DOHH2 (cell line): Measurements from ENCODE around the gene HMGB1.

Source experiments
- H3F3A ChIP-seq: fragments of 200-600 bp; sonication (generic), shearing (Covaris generic); 2 replicates; pipeline ENCODE4 v1.6.0; 2016; ENCODE audit warnings: antibody characterized with exemption, mild to moderate bottlenecking; ENCODE audit not compliant: control insufficient read depth, insufficient read depth
- H3K27ac ChIP-seq: fragments of 200-600 bp; sonication (generic); 2 replicates; pipeline ENCODE4 v1.5.1; 2014; ENCODE audit warnings: low read depth, mild to moderate bottlenecking, low read length, moderate library complexity
- H3K27me3 ChIP-seq: fragments of 200-600 bp; sonication (generic); 2 replicates; pipeline ENCODE4 v1.6.1; 2014; ENCODE audit warnings: mild to moderate bottlenecking, low read length, mixed read lengths; ENCODE audit not compliant: control insufficient read depth
- H3K36me3 ChIP-seq: fragments of 200-600 bp; sonication (generic); 2 replicates; pipeline ENCODE4 v1.6.1; 2014; ENCODE audit warnings: mild to moderate bottlenecking, low read length, moderate library complexity, mixed read lengths; ENCODE audit not compliant: control insufficient read depth
- H3K4me1 ChIP-seq: fragments of 200-600 bp; sonication (generic); 2 replicates; pipeline ENCODE4 v1.6.1; 2014; ENCODE audit warnings: mild to moderate bottlenecking, low read length, mixed read lengths; ENCODE audit not compliant: control insufficient read depth
- H3K4me2 ChIP-seq: fragments of 200-600 bp; sonication (generic); 2 replicates; pipeline ENCODE4 v1.6.0; 2014; ENCODE audit warnings: mild to moderate bottlenecking, low read length, moderate library complexity
- H3K4me3 ChIP-seq: fragments of 200-600 bp; sonication (generic); 2 replicates; pipeline ENCODE4 v1.5.1; 2014; ENCODE audit warnings: mild to moderate bottlenecking, low read length, mixed read lengths
- H3K79me2 ChIP-seq: fragments of 200-600 bp; sonication (generic); 2 replicates; pipeline ENCODE4 v1.6.1; 2014; ENCODE audit warnings: mild to moderate bottlenecking, low read length, mixed read lengths; ENCODE audit not compliant: control insufficient read depth
- H3K9me2 ChIP-seq: fragments of 200-600 bp; sonication (generic); replicated peaks from 2 replicates; pipeline ENCODE4 v1.6.1; 2014; ENCODE audit warnings: mild to moderate bottlenecking, low read length, mixed read lengths; ENCODE audit not compliant: control insufficient read depth
- H3K9me3 ChIP-seq: fragments of 200-600 bp; sonication (generic); 2 replicates; pipeline ENCODE4 v1.6.1; 2014; ENCODE audit warnings: antibody characterized with exemption, low read length, mixed read lengths; ENCODE audit not compliant: control insufficient read depth, insufficient read depth
- H4K20me1 ChIP-seq: fragments of 200-600 bp; sonication (generic); 2 replicates; pipeline ENCODE4 v1.6.0; 2014; ENCODE audit warnings: low read depth, mild to moderate bottlenecking, antibody characterized with exemption, low read length, moderate library complexity; ENCODE audit not compliant: control insufficient read depth, insufficient read depth
- EZH2phosphoT487 ChIP-seq: fragments of 200-600 bp; sonication (generic); IDR thresholded peaks from 2 replicates; pipeline ENCODE4 v1.6.1; 2017; ENCODE audit warnings: borderline replicate concordance, mild to moderate bottlenecking, antibody characterized with exemption, low read length, moderate library complexity, mixed read lengths
- TF ChIP-seq, protein P1 (sequence below): fragments of 200-600 bp; sonication (generic); IDR thresholded peaks from one replicate; pipeline ENCODE4 v1.5.1; 2014; ENCODE audit warnings: antibody characterized with exemption, mild to moderate bottlenecking, low read depth, low read length; ENCODE audit not compliant: poor library complexity, severe bottlenecking

HMGB1 gene

DNA sequence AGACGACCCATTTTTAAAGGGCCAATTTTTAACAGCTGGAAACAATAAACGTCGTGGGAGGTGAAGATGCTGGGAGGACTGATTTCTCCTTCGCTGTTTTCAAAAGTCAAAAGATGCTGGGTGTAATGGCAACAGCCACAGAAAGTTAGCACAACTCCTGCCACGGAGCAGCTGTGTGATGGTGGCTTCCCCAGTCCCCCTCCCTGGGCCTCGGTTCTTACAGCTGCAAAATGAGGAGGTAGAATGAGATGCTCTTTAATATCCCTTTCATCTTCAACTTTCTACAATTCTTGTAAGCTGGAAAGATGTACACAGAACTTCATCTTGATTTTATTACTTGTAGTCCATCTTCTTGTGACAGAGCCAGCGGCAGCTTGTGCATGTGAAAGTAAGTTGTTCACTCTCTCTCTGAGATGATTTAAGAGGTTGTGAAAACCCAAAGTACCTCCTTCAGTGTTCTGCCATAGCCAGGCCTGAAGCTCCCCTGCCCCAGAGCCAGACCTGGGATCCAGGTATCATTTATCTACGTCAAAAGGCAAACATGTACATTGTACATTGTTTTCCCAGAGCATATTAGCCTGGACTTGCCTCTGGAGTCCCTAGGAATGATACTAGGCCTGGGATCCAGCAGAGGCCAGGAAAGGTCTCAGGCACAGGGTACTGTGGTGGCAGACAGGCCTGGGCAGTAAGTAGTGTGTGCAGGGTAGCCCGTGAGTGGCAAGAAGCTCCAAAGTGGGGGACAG lies 46.8 kb downstream of the HMGB1 start:
- TF ChIP-seq EZH2phosphoT487: no peak
- Histone ChIP-seq H3K4me3 (peak overlapping the region; percentile 88), H3K4me1 (peaks cover 78% of the 10 kb centered on the region), H3K9me3 (no peaks in the 10 kb centered on the region), H3K4me2 (peak overlapping the region; percentile 81), H3K27me3 (no peaks in the 10 kb centered on the region), H3F3A (peaks cover 56% of the 10 kb centered on the region), H3K79me2 (peaks cover 65% of the 10 kb centered on the region), H3K9me2 (no peaks in the 10 kb centered on the region), H4K20me1 (no peaks in the 10 kb centered on the region), H3K27ac (peak overlapping the region; percentile 99), H3K36me3 (peaks cover 31% of the 10 kb centered on the region)

DNA sequence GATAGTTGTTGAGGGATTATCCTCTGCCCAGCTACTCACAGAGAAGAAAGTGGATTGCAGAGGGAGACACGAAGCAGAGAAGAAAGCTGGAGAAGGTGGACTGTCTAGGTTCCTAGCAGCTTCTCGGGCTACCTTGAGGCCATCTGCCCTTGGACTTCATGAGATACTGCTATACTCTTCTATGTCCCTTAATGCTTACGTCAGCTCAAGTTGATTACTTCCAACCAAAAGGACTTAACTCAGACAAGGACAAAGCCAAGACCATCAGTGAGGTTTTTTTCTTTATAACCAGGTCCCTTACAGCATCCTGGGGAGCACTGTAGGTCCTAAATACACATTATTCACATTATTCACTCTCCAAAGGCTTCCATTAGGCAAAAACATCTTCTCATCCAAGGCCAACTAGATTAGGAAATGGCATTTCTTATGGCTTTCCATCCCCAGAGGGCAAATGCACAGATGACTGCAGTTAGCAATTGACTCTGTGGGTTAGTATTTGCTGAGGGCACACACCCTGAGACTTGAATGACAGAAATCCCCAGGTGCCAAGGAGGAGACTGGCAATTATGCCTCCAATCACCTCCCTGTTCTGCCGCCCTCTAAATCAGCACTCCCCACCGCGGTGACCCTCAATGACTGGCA lies 47.5 kb downstream of the HMGB1 start:
- H3K4me2 ChIP-seq: peak overlapping the region; percentile 81
- H3K27me3 ChIP-seq: no peaks in the 10 kb centered on the region
- peak overlapping the region; percentile 71 for H3K4me3 ChIP-seq
- peaks cover 79% of the 10 kb centered on the region for H3K4me1 ChIP-seq
- no peaks in the 10 kb centered on the region for H4K20me1 ChIP-seq
- peaks cover 62% of the 10 kb centered on the region for H3F3A ChIP-seq
- no peaks in the 10 kb centered on the region for H3K9me2 ChIP-seq
- TF ChIP-seq EZH2phosphoT487: no peak
- TF ChIP-seq, protein P1, sequence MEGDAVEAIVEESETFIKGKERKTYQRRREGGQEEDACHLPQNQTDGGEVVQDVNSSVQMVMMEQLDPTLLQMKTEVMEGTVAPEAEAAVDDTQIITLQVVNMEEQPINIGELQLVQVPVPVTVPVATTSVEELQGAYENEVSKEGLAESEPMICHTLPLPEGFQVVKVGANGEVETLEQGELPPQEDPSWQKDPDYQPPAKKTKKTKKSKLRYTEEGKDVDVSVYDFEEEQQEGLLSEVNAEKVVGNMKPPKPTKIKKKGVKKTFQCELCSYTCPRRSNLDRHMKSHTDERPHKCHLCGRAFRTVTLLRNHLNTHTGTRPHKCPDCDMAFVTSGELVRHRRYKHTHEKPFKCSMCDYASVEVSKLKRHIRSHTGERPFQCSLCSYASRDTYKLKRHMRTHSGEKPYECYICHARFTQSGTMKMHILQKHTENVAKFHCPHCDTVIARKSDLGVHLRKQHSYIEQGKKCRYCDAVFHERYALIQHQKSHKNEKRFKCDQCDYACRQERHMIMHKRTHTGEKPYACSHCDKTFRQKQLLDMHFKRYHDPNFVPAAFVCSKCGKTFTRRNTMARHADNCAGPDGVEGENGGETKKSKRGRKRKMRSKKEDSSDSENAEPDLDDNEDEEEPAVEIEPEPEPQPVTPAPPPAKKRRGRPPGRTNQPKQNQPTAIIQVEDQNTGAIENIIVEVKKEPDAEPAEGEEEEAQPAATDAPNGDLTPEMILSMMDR: no peak
- peaks cover 58% of the 10 kb centered on the region for H3K79me2 ChIP-seq
- peak overlapping the region; percentile 99 for H3K27ac ChIP-seq
- H3K9me3 ChIP-seq: no peaks in the 10 kb centered on the region
- H3K36me3 ChIP-seq: peaks cover 29% of the 10 kb centered on the region

DNA sequence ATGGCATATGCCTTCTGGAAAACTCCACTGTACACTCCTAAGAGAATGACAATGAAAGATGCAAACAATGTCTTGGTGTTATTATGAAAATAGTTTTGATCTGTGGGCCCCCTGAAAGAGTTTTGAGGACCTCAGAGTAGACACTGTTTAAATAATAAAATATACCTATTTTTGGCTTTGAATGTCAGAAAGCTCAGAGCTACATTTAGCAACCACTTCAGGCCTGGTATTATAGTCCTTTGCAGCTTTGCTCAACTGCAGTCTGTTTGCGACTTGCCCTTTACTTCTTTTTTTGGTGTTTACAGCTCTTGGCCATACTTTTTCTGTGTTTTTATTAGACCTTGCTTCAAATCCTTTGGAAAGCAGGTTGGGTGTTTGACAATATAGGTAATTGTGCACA lies 49.3 kb downstream of the HMGB1 start:
- peak overlapping the region; percentile 81 for H3K4me2 ChIP-seq

DNA sequence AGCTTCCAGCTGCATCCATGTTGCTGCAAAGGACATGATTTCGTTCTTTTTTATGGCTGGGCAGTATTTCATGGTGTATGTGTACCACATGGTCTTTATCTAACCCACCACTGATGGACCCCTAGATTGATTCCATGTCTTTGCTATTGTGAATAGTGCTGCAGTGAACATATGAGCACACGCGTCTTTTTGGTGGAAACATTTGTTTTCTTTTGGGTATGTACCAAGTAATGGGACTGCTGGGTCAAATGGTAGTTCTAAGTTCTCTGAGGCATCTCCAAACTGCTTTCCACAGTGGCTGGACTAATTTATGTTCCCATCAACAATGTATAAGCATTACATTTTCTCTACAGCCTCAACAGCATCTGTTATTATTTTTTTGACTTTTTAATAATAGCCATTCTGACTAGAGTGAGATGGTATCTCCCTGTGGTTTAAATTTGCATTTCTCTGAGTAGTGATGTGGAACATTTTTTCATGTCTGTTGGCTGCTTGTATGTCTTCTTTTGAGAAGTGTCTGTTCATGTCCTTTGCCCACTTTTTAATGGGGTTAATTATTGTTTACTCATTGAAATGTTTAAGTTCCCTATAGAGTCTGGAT lies 50.2 kb downstream of the HMGB1 start:
- Histone ChIP-seq H3K27ac (peak overlapping the region; percentile 99), H3K4me3 (peak overlapping the region; percentile 71), H3K79me2 (peaks cover 38% of the 10 kb centered on the region), H4K20me1 (no peaks in the 10 kb centered on the region), H3K4me2 (peak overlapping the region; percentile 81), H3K9me3 (no peaks in the 10 kb centered on the region), H3K36me3 (peaks cover 10% of the 10 kb centered on the region), H3F3A (peaks cover 60% of the 10 kb centered on the region), H3K9me2 (no peaks in the 10 kb centered on the region), H3K4me1 (peaks cover 97% of the 10 kb centered on the region), H3K27me3 (no peaks in the 10 kb centered on the region)
- TF ChIP-seq, protein P1: no peak
- TF ChIP-seq EZH2phosphoT487: no peak

More for the DNA sequence above, 49.3 kb downstream of the HMGB1 start:
- no peak for TF ChIP-seq EZH2phosphoT487
- H3F3A ChIP-seq: peaks cover 57% of the 10 kb centered on the region
- H3K4me3 ChIP-seq: peak overlapping the region; percentile 71
- peaks cover 19% of the 10 kb centered on the region for H3K36me3 ChIP-seq
- no peaks in the 10 kb centered on the region for H3K9me2 ChIP-seq
- no peaks in the 10 kb centered on the region for H3K27me3 ChIP-seq
- H3K4me1 ChIP-seq: peaks cover 96% of the 10 kb centered on the region
- no peaks in the 10 kb centered on the region for H4K20me1 ChIP-seq
- peaks cover 47% of the 10 kb centered on the region for H3K79me2 ChIP-seq
- no peaks in the 10 kb centered on the region for H3K9me3 ChIP-seq
- H3K27ac ChIP-seq: peak overlapping the region; percentile 99
